Uterus (tissue), 2 donors: ENCODE data around the gene ABCA13.

ENCODE experiments used
- CTCF ChIP-seq, 4 experiments: fragments of 200-600 bp in 2 of 4; fragments of 450-650 bp in 2 of 4; sonication (generic) in 2 of 4; IDR thresholded peaks; one replicate each; pipeline ENCODE4 v1.5.1; 2016 to 2019; ENCODE audit warnings: antibody characterized with exemption in 4 of 4, mild to moderate bottlenecking in 2 of 4, moderate library complexity in 1 of 4
- POLR2A ChIP-seq, 2 donors: fragments of 450-650 bp; IDR thresholded peaks; one replicate each; pipeline ENCODE4 v1.6.1; 2016; ENCODE audit warnings: antibody characterized with exemption in 2 of 2, mild to moderate bottlenecking in 1 of 2, moderate library complexity in 1 of 2

DNA sequence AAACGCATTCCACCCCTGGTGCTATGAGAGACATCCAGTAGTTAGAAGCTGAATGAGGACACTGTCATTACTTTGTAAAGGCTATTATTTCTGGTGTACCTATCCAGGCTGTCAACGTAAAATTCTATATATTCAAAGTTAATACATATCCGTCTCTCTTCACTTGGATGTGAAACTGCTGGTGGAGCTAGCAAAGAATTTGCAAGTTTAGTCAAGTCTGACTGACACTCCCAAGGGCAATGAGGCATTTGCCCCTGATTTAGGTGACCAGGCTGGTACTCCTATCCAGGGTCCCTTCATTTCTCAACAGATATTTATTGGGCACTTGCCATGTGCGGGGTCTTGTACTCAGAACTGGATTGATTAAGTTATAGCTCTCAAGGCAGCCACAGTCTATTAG is 493.0 kb downstream of the ABCA13 start:
- TF ChIP-seq CTCF (IDR thresholded peaks at IDR 0.05): no peak
- TF ChIP-seq POLR2A (IDR thresholded peaks at IDR 0.05): no peak
